Thymus (tissue), 11 donors: ENCODE results near the gene RGPD3. TPM values are rescaled to one million over a fixed set of nuclear protein-coding genes. Genes with fewer than 3 reads are reported as not detected.

Experiments used
- DNase-seq, 9 donors: peaks; one replicate each; pipeline ENCODE4 v3.0.0-alpha.2; 2013; ENCODE audit warnings: low spot score in 9 of 9, low read depth in 6 of 9, missing footprints in 1 of 9
- H3K27ac ChIP-seq, 2 donors: one replicate each; pipeline ENCODE4 v1.5.1; 2013; ENCODE audit warnings: control low read depth in 1 of 2, low read depth in 1 of 2, low read length in 1 of 2, mild to moderate bottlenecking in 1 of 2, moderate library complexity in 1 of 2
- H3K27me3 ChIP-seq, 2 donors: one replicate each; pipeline ENCODE4 v1.5.1; 2013; ENCODE audit warnings: low read length in 1 of 2; ENCODE audit not compliant: control insufficient read depth in 2 of 2, insufficient read depth in 1 of 2
- H3K36me3 ChIP-seq, 2 donors: one replicate each; pipeline ENCODE4 v1.5.1; 2013; ENCODE audit warnings: low read length in 1 of 2, mild to moderate bottlenecking in 1 of 2, moderate library complexity in 1 of 2; ENCODE audit not compliant: control insufficient read depth in 2 of 2, insufficient read depth in 2 of 2
- H3K4me1 ChIP-seq, 2 donors: one replicate each; pipeline ENCODE4 v1.5.1; 2013; ENCODE audit warnings: low read length in 2 of 2; ENCODE audit not compliant: control insufficient read depth in 2 of 2, insufficient read depth in 2 of 2
- H3K4me3 ChIP-seq, 2 donors: one replicate each; pipeline ENCODE4 v1.5.1; 2013; ENCODE audit warnings: low read length in 2 of 2, control low read depth in 1 of 2, mild to moderate bottlenecking in 1 of 2
- H3K9me3 ChIP-seq, 2 donors: one replicate each; pipeline ENCODE4 v1.5.1; 2013; ENCODE audit warnings: low read length in 1 of 2, mild to moderate bottlenecking in 1 of 2; ENCODE audit not compliant: control insufficient read depth in 2 of 2, insufficient read depth in 1 of 2
- WGBS: extraction: QIAGEN DNeasy Blood & Tissue Kit; methylation state at CpG from one replicate; pipeline ENCODE4 v1.1.7; 2013; 5-methylcytosine and 5-hydroxymethylcytosine counted together
- polyA plus RNA-seq: library from polyadenylated mRNA; stranded (reverse); fragments of 200-250 nt; gene quantifications from one replicate; pipeline ENCODE4 v1.2.3, GENCODE V29; 2013
- total RNA-seq: library from RNA; stranded (reverse); fragments of 120-200 nt; gene quantifications from one replicate; pipeline ENCODE4 v1.2.4, GENCODE V29; 2013
- donor health status: healthy.

RGPD3 gene
- total and polyA plus RNA-seq, 2 donors: 1.8 to 3.9 TPM

- WGBS: 95% methylated on average over 5 of the region's 5 CpGs
- no peaks in the 10 kb centered on the region for H3K36me3 ChIP-seq
- H3K4me1 ChIP-seq: peaks cover 0 to 2% of the 10 kb centered on the region in 2 donors
- H3K27me3 ChIP-seq: no peaks in the 10 kb centered on the region
- no peak overlapping the region for H3K27ac ChIP-seq
- peaks cover 0 to 7% of the 10 kb centered on the region in 2 donors for H3K9me3 ChIP-seq
- DNase-seq: no peak
- no peak overlapping the region for H3K4me3 ChIP-seq
These were observed 126.5 kb downstream of the RGPD3 start for GRCh38 chr2:106341666-106342065.

Other genes starting within 250 kb of the RGPD3 start
- 22.1 TPM for gene CD8B2, start 19.0 kb upstream of the RGPD3 start, total RNA-seq
- gene CD8B2, start 19.0 kb upstream of the RGPD3 start, polyA plus RNA-seq: 6.3 TPM